GM21526 (cell line): ENCODE measurements around the gene SCPEP1.
"Not testable (repeated sequence)": the region's sequence is repeated elsewhere in the genome, so short reads cannot be mapped to it uniquely, and the experiment has no call there.

Experiments used
- ATAC-seq: cut with Tn5 transposase; IDR thresholded peaks from one replicate; pipeline ENCODE4 v1.9.1; 2021; ENCODE audit warnings: moderate library complexity; ENCODE audit not compliant: unreplicated experiment, low FRiP score

Gene SCPEP1

DNA sequence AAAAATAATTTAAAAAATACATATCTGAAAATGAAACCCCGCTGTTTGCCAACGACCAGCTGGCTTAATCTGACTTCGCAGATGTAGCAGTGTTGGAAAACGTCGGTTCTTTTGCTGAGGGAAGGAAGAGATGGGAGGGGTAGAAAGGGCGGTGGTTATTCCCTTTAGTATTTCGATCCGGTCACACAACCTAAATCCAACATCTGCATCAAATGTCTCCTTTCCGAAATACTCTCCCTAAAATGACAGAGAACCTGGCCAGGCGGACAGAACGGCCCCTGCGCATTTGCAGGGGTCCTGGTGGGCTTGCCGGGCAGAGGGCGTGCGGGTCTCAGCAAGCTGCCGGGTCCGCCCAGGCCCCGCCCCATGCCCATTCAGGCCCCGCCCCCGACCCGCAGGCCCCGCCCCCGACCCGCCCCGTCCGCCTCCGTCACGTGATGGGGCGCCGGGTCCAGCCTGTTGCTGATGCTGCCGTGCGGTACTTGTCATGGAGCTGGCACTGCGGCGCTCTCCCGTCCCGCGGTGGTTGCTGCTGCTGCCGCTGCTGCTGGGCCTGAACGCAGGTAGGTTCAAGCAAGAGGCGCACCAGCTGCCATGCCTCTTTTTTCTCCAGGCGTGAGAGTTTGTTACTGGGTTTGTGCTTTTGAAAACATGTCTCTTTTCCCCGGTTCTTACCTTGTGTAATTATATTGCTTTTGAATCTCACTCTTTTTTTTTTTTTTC is at the start of gene SCPEP1:
Gene SCPEP1, plus strand, starts transcription at position 459 of the 723 bp plus-strand sequence. Its CDS starts 29 bp downstream, at position 488.
- peak; percentile 64 for ATAC-seq

DNA sequence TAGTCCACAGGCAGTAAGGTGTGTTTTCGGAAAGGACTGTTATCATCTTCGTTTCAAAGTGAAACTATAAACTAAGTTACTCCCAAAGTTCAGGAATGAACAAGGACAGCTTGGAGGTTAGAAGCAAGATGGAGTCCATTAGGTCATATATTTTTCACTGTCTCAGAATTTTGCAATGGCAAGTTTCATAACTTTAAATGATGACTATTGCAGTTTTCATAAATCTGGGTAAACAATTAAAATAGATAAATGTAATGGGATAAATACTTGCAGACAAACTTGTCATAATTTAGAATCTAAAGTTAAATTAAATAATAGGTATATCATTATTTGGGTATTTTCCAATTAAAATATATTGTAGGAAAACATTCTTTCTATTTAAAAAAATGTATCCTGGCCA is 49.3 kb upstream of the SCPEP1 start:
- ATAC-seq = no peak

DNA sequence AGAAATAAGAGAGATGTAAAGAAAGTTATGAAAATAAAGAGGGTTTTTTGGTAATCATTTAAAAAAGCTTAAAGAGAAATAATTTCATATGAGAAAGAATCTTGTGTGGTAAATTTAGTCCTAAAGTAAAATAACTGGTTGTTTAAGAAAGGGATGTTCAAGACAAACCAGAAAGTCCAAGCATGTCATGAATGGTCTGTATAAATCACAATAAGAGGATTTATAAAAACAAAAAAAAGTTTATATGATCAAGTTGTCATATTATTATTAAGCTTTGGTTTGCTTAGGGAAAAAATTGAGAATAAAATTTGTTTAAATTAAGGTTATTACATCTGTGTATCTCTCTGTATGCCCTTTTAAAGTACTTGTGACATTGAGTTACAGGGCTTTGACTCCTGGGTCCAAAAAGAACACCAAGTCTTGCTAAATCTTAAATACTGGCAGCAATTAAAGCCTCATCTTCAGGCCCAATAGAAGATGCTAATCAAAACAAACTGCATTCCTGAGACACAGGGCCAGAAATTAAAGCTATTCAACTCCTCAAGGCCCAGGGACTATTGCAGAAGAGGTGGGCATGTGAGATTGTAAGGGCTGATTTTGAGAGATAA is 48.5 kb upstream of the SCPEP1 start:
- no peak for ATAC-seq

DNA sequence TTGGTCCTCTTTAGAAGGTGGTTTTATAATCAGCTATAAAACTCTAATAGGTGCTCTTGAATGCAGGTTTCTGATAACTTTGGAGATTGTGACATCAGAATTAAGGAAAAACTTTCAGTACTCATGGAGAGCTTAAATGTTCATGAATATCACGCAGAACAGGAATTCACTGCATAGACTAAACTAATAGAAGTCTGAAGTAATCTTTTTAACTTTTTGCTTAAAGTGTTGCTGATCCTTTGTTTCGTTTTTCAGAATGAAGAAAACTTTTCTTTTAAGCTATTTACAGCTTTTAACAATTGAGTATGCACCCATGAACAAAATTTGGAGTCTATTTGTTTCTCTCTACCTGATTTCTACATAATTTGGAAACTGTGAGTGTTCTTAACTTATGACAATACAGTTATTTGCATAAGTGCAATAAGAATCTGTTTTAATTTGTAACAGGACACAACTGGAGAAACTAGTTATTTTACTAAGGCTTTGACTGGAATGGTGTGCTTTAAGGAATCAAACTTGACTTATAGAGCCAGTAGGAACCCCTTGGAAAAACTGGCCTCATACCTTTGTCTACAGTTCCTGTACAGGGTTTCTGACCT is 47.1 kb upstream of the SCPEP1 start:
- no peak for ATAC-seq

DNA sequence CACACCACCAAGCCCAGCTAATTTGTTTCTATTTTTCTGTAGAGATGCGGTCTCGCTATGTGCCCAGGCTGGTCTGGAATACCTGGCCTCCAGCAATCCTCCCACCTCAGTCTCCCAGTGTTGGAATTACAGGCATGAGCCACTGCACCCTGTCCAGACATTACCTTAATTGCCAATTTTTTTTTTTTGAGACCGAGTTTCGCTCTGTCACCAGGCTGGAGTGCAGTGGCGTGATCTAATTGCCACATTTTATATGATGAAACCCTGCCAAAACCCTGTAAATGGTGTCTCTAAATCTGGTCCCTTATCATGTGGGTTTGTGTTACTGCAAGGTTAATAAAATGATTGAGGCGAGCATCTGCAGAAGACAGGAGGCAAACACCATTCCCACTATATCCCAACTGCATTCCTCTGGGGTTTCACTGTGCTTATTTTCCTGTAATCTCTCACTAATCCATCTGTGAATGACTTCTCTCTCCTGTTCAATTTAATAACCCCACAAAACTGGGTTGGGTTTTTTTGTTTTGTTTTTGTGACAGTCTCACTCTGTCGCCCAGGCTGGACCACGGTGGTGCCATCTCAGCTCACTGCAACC is 44.7 kb upstream of the SCPEP1 start:
- no peak for ATAC-seq

- ATAC-seq = no peak
Observed at GRCh38 chr17:56933868-56934267, 44.1 kb upstream of the SCPEP1 start.

DNA sequence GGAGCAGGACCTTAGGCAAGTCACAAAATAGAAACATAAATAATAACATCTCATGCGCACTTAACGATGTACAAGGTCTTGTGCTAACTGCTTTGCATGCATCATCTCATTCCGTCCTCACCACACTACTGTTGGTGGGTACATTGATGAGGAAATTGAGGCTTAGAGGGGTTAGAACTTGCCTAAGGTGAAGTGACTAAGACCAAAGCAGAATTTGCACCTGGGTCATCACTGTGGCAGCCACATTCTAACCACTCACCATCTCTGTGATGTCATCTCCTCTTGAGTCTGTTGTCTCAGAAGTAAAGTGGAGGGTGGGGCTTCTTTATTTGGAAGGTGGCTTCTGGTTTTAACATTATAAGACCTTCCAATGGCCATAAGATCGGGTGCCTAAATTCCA is 43.7 kb upstream of the SCPEP1 start:
- no peak for ATAC-seq

DNA sequence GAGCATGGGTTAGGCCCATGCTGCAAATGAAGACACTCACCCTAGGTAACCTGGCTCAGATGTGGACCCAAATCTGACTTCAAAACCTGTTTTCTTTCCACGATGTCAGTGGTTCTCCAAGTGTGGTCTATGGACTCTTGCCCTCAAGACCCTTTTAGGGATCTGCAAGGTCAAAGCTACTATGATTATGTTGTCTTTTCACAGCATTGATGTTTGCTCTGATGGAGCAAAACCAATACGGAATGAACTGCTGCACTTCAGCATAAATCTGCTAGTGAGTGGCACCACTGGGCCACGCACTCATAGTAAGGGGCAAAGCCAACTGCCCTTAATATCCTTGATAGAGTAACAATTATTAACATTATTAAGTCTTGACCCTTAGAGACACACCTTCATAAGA is 42.5 kb upstream of the SCPEP1 start:
- ATAC-seq = no peak

DNA sequence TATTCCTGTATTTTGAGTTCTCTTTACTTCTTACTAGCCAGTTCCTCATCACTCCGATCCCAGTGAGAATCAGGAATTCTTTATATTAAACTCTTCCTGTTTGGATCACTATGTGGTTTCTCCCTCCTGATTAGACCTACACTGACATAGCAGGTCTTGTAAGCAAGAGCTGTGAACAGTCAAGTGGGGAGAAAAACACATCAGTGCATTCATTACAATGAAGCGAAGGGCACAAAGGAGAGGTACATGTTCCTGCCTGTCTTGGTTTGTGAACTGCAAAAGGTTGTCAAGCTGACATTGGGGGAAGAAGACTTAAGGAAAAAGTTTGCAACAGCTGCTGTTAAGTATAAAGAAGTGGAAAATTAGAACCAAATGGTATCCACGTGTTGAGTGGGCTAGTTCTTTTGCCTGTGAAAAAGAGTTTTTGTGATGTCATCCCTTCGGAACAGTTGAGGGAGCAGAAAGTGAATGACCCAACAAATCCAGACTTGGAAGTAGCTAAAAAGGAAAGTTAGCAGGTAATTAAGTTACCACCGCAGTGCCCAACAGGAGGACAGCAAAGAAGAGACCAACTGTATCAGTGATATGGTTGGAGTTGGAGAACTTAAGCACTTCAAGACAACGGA is 41.1 kb upstream of the SCPEP1 start:
- ATAC-seq = no peak

- no peak for ATAC-seq
Observed at GRCh38 chr17:56937687-56938086, 40.2 kb upstream of the SCPEP1 start.

- not testable (repeated sequence) for ATAC-seq
Observed at GRCh38 chr17:56938206-56938605, 39.7 kb upstream of the SCPEP1 start.

GRCh38 chr17:56939869-56940484 is 38.0 kb upstream of the SCPEP1 start:
- peak; percentile 61 for ATAC-seq

- no peak for ATAC-seq
Observed at GRCh38 chr17:56943505-56944125, 34.3 kb upstream of the SCPEP1 start.

DNA sequence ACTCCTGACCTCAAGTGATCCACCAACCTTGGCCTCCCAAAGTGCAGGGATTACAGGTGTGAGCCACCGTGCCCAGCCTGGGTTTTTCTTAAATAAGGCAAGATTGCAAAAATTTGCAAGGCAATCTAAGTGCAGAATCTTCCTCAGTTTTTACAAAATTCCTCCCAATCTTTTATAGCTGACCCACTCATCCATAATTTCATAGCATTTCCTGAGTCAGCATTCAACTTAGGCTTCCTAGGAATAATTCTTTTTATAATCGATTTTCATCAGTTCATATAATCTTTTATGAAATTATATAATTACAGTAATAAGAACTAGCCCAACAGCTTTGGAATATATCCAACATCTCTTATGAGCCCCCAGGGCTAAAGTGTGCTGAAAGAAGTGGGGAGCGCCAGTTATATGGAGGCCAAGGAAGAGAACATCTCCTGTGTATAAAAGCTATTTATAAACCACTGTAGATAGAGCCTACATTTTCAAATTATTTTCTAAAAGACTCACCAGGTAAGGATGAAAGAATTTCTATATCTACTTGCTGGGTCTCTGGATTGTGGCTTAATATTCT is 31.9 kb upstream of the SCPEP1 start:
- ATAC-seq = no peak

DNA sequence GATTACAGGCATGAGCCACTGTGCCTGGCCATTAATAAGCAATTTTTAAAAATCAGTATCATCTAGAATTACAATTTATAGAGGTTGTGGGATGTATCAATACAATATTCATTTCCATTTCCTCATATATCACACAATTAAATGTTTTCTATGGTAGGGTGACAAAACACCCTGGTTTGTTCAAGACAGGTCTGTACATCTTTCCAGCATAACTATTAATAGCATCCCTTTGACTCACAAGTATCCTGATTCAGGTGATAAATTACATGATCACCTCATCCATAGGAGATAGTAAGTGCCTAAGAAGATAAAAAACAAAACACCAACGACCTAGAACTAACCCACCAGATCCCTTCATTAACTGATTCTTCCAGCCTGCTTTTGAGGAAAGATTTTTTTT is 30.2 kb upstream of the SCPEP1 start:
- no peak for ATAC-seq

DNA sequence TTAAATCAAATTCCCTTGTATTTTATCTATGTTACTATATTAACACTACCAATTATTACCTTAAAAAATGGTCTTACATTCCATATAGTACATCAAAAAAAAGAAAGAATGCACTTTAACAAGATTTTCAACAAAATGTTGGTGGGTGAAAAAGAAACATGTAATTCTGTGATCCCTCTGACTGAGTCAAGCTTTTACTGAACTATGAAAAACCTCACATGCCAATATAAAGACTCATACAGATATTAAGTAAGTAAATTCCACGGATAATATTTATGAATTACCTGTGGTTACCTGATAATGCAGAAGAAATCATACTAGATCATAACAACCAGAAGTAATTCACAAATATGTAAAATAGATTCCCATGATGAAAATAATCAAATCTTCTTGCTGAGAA is 29.4 kb upstream of the SCPEP1 start:
- ATAC-seq = no peak

- no peak for ATAC-seq
Observed at GRCh38 chr17:56949595-56949994, 28.3 kb upstream of the SCPEP1 start.

DNA sequence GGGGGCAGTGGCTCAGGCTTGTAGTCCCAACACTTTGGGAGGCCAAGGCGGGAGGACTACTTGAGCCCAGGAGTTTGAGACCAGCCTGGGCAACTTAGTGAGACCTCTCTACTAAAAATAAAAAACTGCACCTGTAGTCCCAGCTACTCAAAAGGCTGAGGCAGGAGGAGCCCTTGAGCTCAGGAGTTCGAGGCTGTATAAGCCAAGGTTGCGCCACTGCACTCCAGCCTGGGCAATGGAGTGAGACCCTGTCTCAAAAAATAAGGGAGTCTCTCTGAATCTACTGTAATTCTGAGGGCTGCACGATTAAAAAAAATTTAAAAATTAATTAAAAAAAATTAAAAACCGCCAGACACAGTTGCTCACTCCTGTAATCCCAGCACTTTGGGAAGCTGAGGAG is 20.9 kb upstream of the SCPEP1 start:
- ATAC-seq = no peak

DNA sequence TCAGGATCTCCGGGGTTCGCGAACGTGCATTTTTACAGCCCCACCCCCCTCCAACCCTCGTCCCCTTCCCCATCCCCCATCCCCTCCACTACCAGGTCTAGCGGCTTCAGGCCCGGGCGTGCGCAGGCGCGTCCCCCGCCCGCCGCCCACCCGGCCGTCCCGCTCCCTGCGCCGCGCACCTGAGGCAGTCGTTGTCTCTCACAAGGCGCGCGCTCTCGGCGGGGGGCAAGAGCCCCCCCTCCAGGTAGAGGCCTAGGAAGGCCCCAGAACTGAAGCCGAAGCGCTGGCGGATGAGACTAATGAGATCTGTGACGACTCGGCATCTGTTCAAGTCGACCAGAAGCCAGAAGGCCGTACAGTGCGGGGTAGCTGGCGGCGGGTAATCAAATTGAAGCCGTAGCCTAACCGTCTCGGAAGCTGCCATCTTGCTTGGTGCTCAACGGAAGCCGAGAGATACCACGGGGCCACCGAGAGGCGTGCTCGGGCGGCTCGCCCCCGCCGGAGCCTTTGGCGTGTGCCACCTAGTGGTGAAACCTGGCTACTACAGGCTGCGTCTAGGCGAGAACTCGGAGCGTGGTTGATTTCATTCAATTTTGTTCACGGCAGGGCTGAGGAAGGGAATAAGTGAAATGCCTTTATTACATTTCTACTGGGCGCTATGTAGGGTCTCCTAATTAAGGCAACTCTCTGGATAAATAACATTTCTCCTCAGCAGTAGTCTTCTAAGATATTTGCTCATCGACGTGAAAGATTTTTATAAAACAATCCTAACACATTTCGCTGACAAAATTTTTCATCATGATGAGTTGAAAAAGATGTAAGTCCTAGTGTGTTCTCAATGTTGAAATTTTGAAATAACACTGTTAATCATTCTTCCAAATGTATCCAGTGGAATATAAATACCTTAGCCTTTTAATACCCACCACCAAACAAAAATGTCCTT is 17.1 kb upstream of the SCPEP1 start, which contains the start of gene COIL:
Gene COIL, minus strand, starts transcription at position 455 of the 943 bp plus-strand sequence. Its CDS starts 31 bp downstream, at position 424.
- ATAC-seq = peak; percentile 93
